H9 (cell line): ENCODE measurements around the gene WNT3A. TPM values are rescaled to one million over a fixed set of nuclear protein-coding genes. Genes with fewer than 3 reads are reported as not detected.

Experiments
- DNase-seq: peaks from one replicate; pipeline ENCODE4 v3.0.0-alpha.2; 2017
- H2AFZ ChIP-seq: one replicate; pipeline ENCODE4 v1.6.1; 2013; ENCODE audit warnings: mild to moderate bottlenecking, low read length, control low read depth, moderate library complexity
- H2AK5ac ChIP-seq: 2 replicates; pipeline ENCODE4 v1.6.1; 2013; ENCODE audit warnings: low read length, control low read depth, mixed read lengths; ENCODE audit not compliant: insufficient read length
- H2BK120ac ChIP-seq: one replicate; pipeline ENCODE4 v1.6.1; 2013; ENCODE audit warnings: low read depth, mild to moderate bottlenecking, low read length, control low read depth, inconsistent platforms; ENCODE audit not compliant: poor library complexity, severe bottlenecking
- H2BK12ac ChIP-seq: 2 replicates; pipeline ENCODE4 v1.6.1; 2013; ENCODE audit warnings: low read length, control low read depth, mixed read lengths, low read depth; ENCODE audit not compliant: insufficient read length
- H2BK15ac ChIP-seq: 2 replicates; pipeline ENCODE4 v1.6.1; 2013; ENCODE audit warnings: low read depth, low read length, control low read depth
- H2BK20ac ChIP-seq: one replicate; pipeline ENCODE4 v1.6.1; 2013; ENCODE audit warnings: low read depth, mild to moderate bottlenecking, low read length, control low read depth, inconsistent platforms; ENCODE audit not compliant: poor library complexity, severe bottlenecking
- H2BK5ac ChIP-seq: 2 replicates; pipeline ENCODE4 v1.6.1; 2013; ENCODE audit warnings: low read length, control low read depth, mixed read lengths; ENCODE audit not compliant: insufficient read length
- H3K14ac ChIP-seq: 2 replicates; pipeline ENCODE4 v1.6.1; 2013; ENCODE audit warnings: low read length, control low read depth; ENCODE audit not compliant: insufficient read depth
- H3K18ac ChIP-seq: 2 replicates; pipeline ENCODE4 v1.6.1; 2013; ENCODE audit warnings: low read depth, mild to moderate bottlenecking, mixed read lengths, low read length, control low read depth; ENCODE audit not compliant: insufficient read length
- H3K23ac ChIP-seq: 2 replicates; pipeline ENCODE4 v1.6.1; 2013; ENCODE audit warnings: low read length, control low read depth, mixed read lengths, low read depth; ENCODE audit not compliant: insufficient read length
- H3K23me2 ChIP-seq: 2 replicates; pipeline ENCODE4 v1.6.1; 2013; ENCODE audit warnings: low read depth, mild to moderate bottlenecking, mixed read lengths, low read length, control low read depth; ENCODE audit not compliant: insufficient read length, poor library complexity, severe bottlenecking
- H3K27ac ChIP-seq: 2 replicates; pipeline ENCODE4 v1.5.1; 2013; ENCODE audit warnings: low read length, control low read depth, mixed read lengths, low read depth; ENCODE audit not compliant: insufficient read length
- H3K27me3 ChIP-seq: 2 replicates; pipeline ENCODE4 v1.6.1; 2013; ENCODE audit warnings: low read length, control low read depth, inconsistent platforms; ENCODE audit not compliant: insufficient read depth
- H3K4ac ChIP-seq: 2 replicates; pipeline ENCODE4 v1.6.1; 2013; ENCODE audit warnings: low read depth, mild to moderate bottlenecking, control low read depth, inconsistent platforms, low read length, moderate library complexity
- H3K4me1 ChIP-seq: 2 replicates; pipeline ENCODE4 v1.6.1; 2013; ENCODE audit warnings: low read length, control low read depth, inconsistent platforms; ENCODE audit not compliant: insufficient read depth
- H3K4me2 ChIP-seq: 2 replicates; pipeline ENCODE4 v1.6.1; 2013; ENCODE audit warnings: low read length, control low read depth, mixed read lengths; ENCODE audit not compliant: insufficient read length, insufficient read depth
- H3K56ac ChIP-seq: 2 replicates; pipeline ENCODE4 v1.6.1; 2013; ENCODE audit warnings: low read depth, mild to moderate bottlenecking, mixed read lengths, low read length, control low read depth; ENCODE audit not compliant: insufficient read length
- H3K79me1 ChIP-seq: 2 replicates; pipeline ENCODE4 v1.6.1; 2013; ENCODE audit warnings: low read depth, mild to moderate bottlenecking, moderate library complexity, low read length, control low read depth, inconsistent platforms; ENCODE audit not compliant: insufficient read depth, poor library complexity, severe bottlenecking
- H3K79me2 ChIP-seq: 2 replicates; pipeline ENCODE4 v1.6.1; 2013; ENCODE audit warnings: low read length, control low read depth, inconsistent platforms; ENCODE audit not compliant: insufficient read depth
- H3K9ac ChIP-seq: 2 replicates; pipeline ENCODE4 v1.6.1; 2013; ENCODE audit warnings: low read length, control low read depth, mixed read lengths; ENCODE audit not compliant: insufficient read length; ENCODE audit errors: extremely low read depth
- H3K9me3 ChIP-seq: one replicate; pipeline ENCODE4 v1.6.1; 2013; ENCODE audit warnings: low read depth, low read length, inconsistent platforms; ENCODE audit not compliant: control insufficient read depth
- H3T11ph ChIP-seq: one replicate; pipeline ENCODE4 v1.6.1; 2013; ENCODE audit warnings: mild to moderate bottlenecking, low read length, control low read depth, inconsistent platforms
- H4K20me1 ChIP-seq: one replicate; pipeline ENCODE4 v1.6.1; 2013; ENCODE audit not compliant: control insufficient read depth, insufficient read length, insufficient read depth
- H4K5ac ChIP-seq: 2 replicates; pipeline ENCODE4 v1.6.1; 2013; ENCODE audit warnings: low read depth, mild to moderate bottlenecking, mixed read lengths, low read length, control low read depth; ENCODE audit not compliant: insufficient read length
- H4K8ac ChIP-seq: replicated peaks from 2 replicates; pipeline ENCODE4 v1.6.1; 2013; ENCODE audit warnings: low read length, control low read depth, mixed read lengths, low read depth; ENCODE audit not compliant: insufficient read length
- H4K91ac ChIP-seq: 2 replicates; pipeline ENCODE4 v1.6.1; 2013; ENCODE audit warnings: low read depth, mild to moderate bottlenecking, moderate library complexity, mixed read lengths, low read length, control low read depth; ENCODE audit not compliant: insufficient read length
- H3K27ac Mint-ChIP-seq, 3 experiments: 2 replicates in 2 of 3; 3 replicates in 1 of 3; pipeline ENCODE4 v1.8.0; 2020 to 2021; ENCODE audit warnings: mixed read lengths in 3 of 3, mild to moderate bottlenecking in 1 of 3, moderate library complexity in 1 of 3
- H3K27me3 Mint-ChIP-seq: 2 replicates; pipeline ENCODE4 v1.8.0; 2021; ENCODE audit warnings: low read depth, mild to moderate bottlenecking, moderate library complexity, mixed read lengths
- H3K36me3 Mint-ChIP-seq, 3 experiments: 2 replicates in 2 of 3; 3 replicates in 1 of 3; pipeline ENCODE4 v1.8.0; 2020 to 2021; ENCODE audit warnings: low read depth in 3 of 3, mixed read lengths in 3 of 3; ENCODE audit not compliant: insufficient read depth in 1 of 3
- H3K4me1 Mint-ChIP-seq, 2 experiments: 2 replicates each; pipeline ENCODE4 v1.8.0; 2020; ENCODE audit warnings: mixed read lengths in 2 of 2
- H3K4me3 Mint-ChIP-seq, 2 experiments: 2 replicates in 1 of 2; 3 replicates in 1 of 2; pipeline ENCODE4 v1.8.0; 2020 to 2021; ENCODE audit warnings: mild to moderate bottlenecking in 2 of 2, mixed read lengths in 2 of 2, moderate library complexity in 1 of 2
- H3K9me3 Mint-ChIP-seq, 2 experiments: 2 replicates in 1 of 2; 3 replicates in 1 of 2; pipeline ENCODE4 v1.8.0; 2020; ENCODE audit warnings: mild to moderate bottlenecking in 2 of 2, mixed read lengths in 2 of 2, moderate library complexity in 1 of 2
- WGBS: extraction: QIAGEN DNeasy Blood & Tissue Kit; methylation state at CpG from one replicate; pipeline ENCODE4 v1.1.7; 2013; ENCODE audit warnings: missing lambda C conversion rate, low lambda C conversion rate, mixed read lengths; ENCODE audit not compliant: insufficient read length; ENCODE audit errors: extremely low coverage; 5-methylcytosine and 5-hydroxymethylcytosine counted together
- total RNA-seq: library from RNA; stranded (reverse); gene quantifications from 2 replicates; pipeline ENCODE4 v1.2.1, GENCODE V29; 2021
- TF ChIP-seq, protein P1 (sequence below): fragments of 200-600 bp; sonication (generic); conservative IDR thresholded peaks from 3 replicates; pipeline ENCODE4 v1.8.0; 2021; ENCODE audit warnings: antibody characterized with exemption, mild to moderate bottlenecking

The WNT3A gene
- total RNA-seq, 1 experiment from 2014 or later = 0.17 TPM

DNA sequence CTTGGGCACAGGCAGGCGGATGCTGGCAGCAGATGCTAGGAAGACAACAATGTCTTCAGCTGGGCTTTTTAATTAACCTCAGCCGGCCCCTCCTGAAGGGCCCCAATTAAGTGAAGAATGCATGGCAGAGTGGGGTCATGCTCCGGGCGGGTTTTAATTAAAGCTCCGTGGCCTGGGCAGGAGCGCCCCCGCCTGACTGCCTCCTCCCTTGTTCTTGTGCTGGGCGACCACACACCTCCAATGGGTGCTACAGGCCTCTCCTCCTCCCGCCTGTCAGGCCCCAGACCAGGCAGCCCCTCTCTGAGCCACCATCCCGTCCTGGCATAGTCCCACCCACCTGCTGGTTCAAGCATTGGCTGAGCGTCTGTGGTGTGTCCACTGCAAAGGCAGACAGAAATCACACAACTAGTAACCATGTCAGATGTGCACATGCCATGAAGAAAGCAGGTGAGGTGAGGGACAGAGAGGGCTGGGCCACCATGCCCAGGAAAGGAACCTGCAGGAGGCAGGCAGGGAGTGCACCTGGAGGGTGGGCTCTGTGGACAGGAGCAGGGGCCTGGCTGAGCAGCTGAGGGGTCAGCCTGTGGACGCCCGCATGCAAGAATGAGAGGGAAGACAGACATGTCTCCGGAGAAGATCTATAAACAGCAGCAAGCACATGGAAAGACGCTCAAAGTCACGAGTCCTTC, 67.2 kb downstream of the WNT3A start:
- Histone ChIP-seq H2AFZ (no peak overlapping the region), H4K20me1 (no peaks in the 10 kb centered on the region), H2BK120ac (no peak overlapping the region), H4K5ac (no peak overlapping the region), H2BK15ac (no peak overlapping the region), H2BK12ac (no peak overlapping the region), H2AK5ac (no peak overlapping the region), H2BK20ac (no peak overlapping the region), H3K14ac (no peak overlapping the region), H3K4me2 (no peak overlapping the region), H3K18ac (no peak overlapping the region), H3K4me1 (no peaks in the 10 kb centered on the region; the same call in 1 of the 2 replicates), H4K91ac (no peak overlapping the region), H3K79me1 (no peaks in the 10 kb centered on the region), H3K56ac (no peak overlapping the region), H3K23ac (no peak overlapping the region), H3K9me3 (no peaks in the 10 kb centered on the region), H3K23me2 (no peaks in the 10 kb centered on the region), H3K9ac (no peak overlapping the region), H2BK5ac (no peak overlapping the region), H3K27ac (no peak overlapping the region), H3K4ac (no peak overlapping the region), H3T11ph (no peak overlapping the region), H3K79me2 (no peaks in the 10 kb centered on the region), H3K27me3 (peaks cover 74% of the 10 kb centered on the region; the same call in 1 of the 2 replicates), H4K8ac (no peak overlapping the region)
- Mint-ChIP-seq H3K4me3 (peak overlapping the region in 1 of 2 experiments; percentile 15; a peak in 1 of 5 replicates), H3K27ac (no peak overlapping the region), H3K4me1 (peaks cover 16 to 28% of the 10 kb centered on the region in 2 experiments), H3K36me3 (no peaks in the 10 kb centered on the region), H3K9me3 (no peaks in the 10 kb centered on the region), H3K27me3 (peaks cover 90% of the 10 kb centered on the region)
- TF ChIP-seq, protein P1, sequence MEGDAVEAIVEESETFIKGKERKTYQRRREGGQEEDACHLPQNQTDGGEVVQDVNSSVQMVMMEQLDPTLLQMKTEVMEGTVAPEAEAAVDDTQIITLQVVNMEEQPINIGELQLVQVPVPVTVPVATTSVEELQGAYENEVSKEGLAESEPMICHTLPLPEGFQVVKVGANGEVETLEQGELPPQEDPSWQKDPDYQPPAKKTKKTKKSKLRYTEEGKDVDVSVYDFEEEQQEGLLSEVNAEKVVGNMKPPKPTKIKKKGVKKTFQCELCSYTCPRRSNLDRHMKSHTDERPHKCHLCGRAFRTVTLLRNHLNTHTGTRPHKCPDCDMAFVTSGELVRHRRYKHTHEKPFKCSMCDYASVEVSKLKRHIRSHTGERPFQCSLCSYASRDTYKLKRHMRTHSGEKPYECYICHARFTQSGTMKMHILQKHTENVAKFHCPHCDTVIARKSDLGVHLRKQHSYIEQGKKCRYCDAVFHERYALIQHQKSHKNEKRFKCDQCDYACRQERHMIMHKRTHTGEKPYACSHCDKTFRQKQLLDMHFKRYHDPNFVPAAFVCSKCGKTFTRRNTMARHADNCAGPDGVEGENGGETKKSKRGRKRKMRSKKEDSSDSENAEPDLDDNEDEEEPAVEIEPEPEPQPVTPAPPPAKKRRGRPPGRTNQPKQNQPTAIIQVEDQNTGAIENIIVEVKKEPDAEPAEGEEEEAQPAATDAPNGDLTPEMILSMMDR = peak; percentile 49
- WGBS = no CpG with 5 or more reads among the region's 16 CpGs
- DNase-seq = peak; percentile 54
